Jurkat, Clone E6-1 (cell line): ENCODE data around the gene RBSN.

Experiments used
- DNase-seq: peaks from one replicate; pipeline ENCODE4 v3.0.0-alpha.2; 2011; ENCODE audit warnings: low read depth, low spot score
- H3K4me3 ChIP-seq: 2 replicates; pipeline ENCODE4 v1.5.1; 2011; ENCODE audit warnings: mild to moderate bottlenecking, low read length, control low read depth, moderate library complexity

The RBSN gene

GRCh38 chr3:15102836-15103235, 3.9 kb upstream of the RBSN start:
- no peak for DNase-seq

GRCh38 chr3:15102256-15102655, 3.3 kb upstream of the RBSN start:
- no peak overlapping the region for H3K4me3 ChIP-seq
- DNase-seq: no peak

More at GRCh38 chr3:15102836-15103235, 3.9 kb upstream of the RBSN start:
- no peak overlapping the region for H3K4me3 ChIP-seq

GRCh38 chr3:15099364-15100098, 583 bp upstream of the RBSN start:
- DNase-seq: no peak
- H3K4me3 ChIP-seq: peak overlapping the region; percentile 58

GRCh38 chr3:15097891-15098290, 1.1 kb downstream of the RBSN start:
- H3K4me3 ChIP-seq: peak overlapping the region; percentile 58
- peak; percentile 63 for DNase-seq

- H3K4me3 ChIP-seq: no peak overlapping the region
- DNase-seq: no peak
Measured at GRCh38 chr3:15096046-15096445, 2.9 kb downstream of the RBSN start.

- no peak for DNase-seq
- no peak overlapping the region for H3K4me3 ChIP-seq
Measured at GRCh38 chr3:15094187-15094875, 4.6 kb downstream of the RBSN start.

- DNase-seq: no peak
- no peak overlapping the region for H3K4me3 ChIP-seq
Measured at GRCh38 chr3:15092686-15093085, 6.3 kb downstream of the RBSN start.

- no peak for DNase-seq
- H3K4me3 ChIP-seq: no peak overlapping the region
Measured at GRCh38 chr3:15091575-15091974, 7.4 kb downstream of the RBSN start.

- no peak for DNase-seq
- H3K4me3 ChIP-seq: no peak overlapping the region
Measured at GRCh38 chr3:15089201-15089600, 9.7 kb downstream of the RBSN start.

GRCh38 chr3:15086699-15087098, 12.2 kb downstream of the RBSN start:
- no peak for DNase-seq
- no peak overlapping the region for H3K4me3 ChIP-seq

GRCh38 chr3:15086263-15086662, 12.7 kb downstream of the RBSN start:
- H3K4me3 ChIP-seq: no peak overlapping the region
- no peak for DNase-seq

- no peak overlapping the region for H3K4me3 ChIP-seq
- no peak for DNase-seq
Measured at GRCh38 chr3:15083252-15083651, 15.7 kb downstream of the RBSN start.

GRCh38 chr3:15081960-15082664, 16.8 kb downstream of the RBSN start:
- DNase-seq: no peak
- no peak overlapping the region for H3K4me3 ChIP-seq

- H3K4me3 ChIP-seq: no peak overlapping the region
- DNase-seq: no peak
Measured at GRCh38 chr3:15079091-15079490, 19.9 kb downstream of the RBSN start.

- H3K4me3 ChIP-seq: no peak overlapping the region
- DNase-seq: no peak
Measured at GRCh38 chr3:15074500-15074899, 24.4 kb downstream of the RBSN start.

GRCh38 chr3:15071699-15072098, 27.2 kb downstream of the RBSN start:
- DNase-seq: no peak

GRCh38 chr3:15069441-15069840, 29.5 kb downstream of the RBSN start:
- no peak for DNase-seq
- no peak overlapping the region for H3K4me3 ChIP-seq

More at GRCh38 chr3:15071699-15072098, 27.2 kb downstream of the RBSN start:
- no peak overlapping the region for H3K4me3 ChIP-seq

- H3K4me3 ChIP-seq: no peak overlapping the region
- DNase-seq: no peak
Measured at GRCh38 chr3:15066467-15066866, 32.5 kb downstream of the RBSN start.

- DNase-seq: no peak
- peak overlapping the region; percentile 88 for H3K4me3 ChIP-seq
Measured at GRCh38 chr3:15065550-15066007, 33.4 kb downstream of the RBSN start.
